Parathyroid adenoma (tissue), 2 donors: Measurements from ENCODE around the gene EIF5A.

ENCODE experiments used
- H2AFZ ChIP-seq: fragments of 300-600 bp; sonication (generic); one replicate; pipeline ENCODE4 v1.7.0; 2017; ENCODE audit warnings: antibody characterized with exemption, mild to moderate bottlenecking
- H3K27ac ChIP-seq: fragments of 300-600 bp; sonication (generic); one replicate; pipeline ENCODE4 v1.7.0; 2017
- H3K27me3 ChIP-seq: fragments of 300-600 bp; sonication (generic); one replicate; pipeline ENCODE4 v1.7.0; 2017; ENCODE audit warnings: low read length; ENCODE audit not compliant: control insufficient read depth, insufficient read depth
- H3K36me3 ChIP-seq: fragments of 300-600 bp; sonication (generic); one replicate; pipeline ENCODE4 v1.7.0; 2017; ENCODE audit warnings: low read length; ENCODE audit not compliant: control insufficient read depth, insufficient read depth
- H3K4me1 ChIP-seq: fragments of 300-600 bp; sonication (generic); one replicate; pipeline ENCODE4 v1.7.0; 2017; ENCODE audit warnings: control low read depth
- H3K4me2 ChIP-seq: fragments of 300-600 bp; sonication (generic); one replicate; pipeline ENCODE4 v1.7.0; 2017; ENCODE audit warnings: low read length
- H3K4me3 ChIP-seq: fragments of 300-600 bp; sonication (generic); one replicate; pipeline ENCODE4 v1.7.0; 2017; ENCODE audit warnings: low read depth, low read length
- H3K79me2 ChIP-seq: fragments of 300-600 bp; sonication (generic); one replicate; pipeline ENCODE4 v1.7.0; 2017; ENCODE audit warnings: control low read depth
- H3K9ac ChIP-seq: fragments of 300-600 bp; sonication (generic); one replicate; pipeline ENCODE4 v1.7.0; 2017; ENCODE audit warnings: mild to moderate bottlenecking
- H3K9me3 ChIP-seq: fragments of 300-600 bp; sonication (generic); one replicate; pipeline ENCODE4 v1.7.0; 2017; ENCODE audit warnings: low read length; ENCODE audit not compliant: control insufficient read depth
- CTCF ChIP-seq: fragments of 300-600 bp; sonication (generic); IDR thresholded peaks from one replicate; pipeline ENCODE4 v1.7.0; 2017; ENCODE audit warnings: antibody characterized with exemption, mild to moderate bottlenecking
- donor health status: primary hyperparathyroidism.

Gene EIF5A

GRCh38 chr17:7340179-7340578 is 32.8 kb downstream of the EIF5A start:
- no peak overlapping the region for H3K4me3 ChIP-seq
- no peaks in the 10 kb centered on the region for H3K4me1 ChIP-seq
- H2AFZ ChIP-seq, result no peak overlapping the region
- no peak overlapping the region for H3K27ac ChIP-seq
- H3K36me3 ChIP-seq, result no peaks in the 10 kb centered on the region
- no peaks in the 10 kb centered on the region for H3K9me3 ChIP-seq
- no peaks in the 10 kb centered on the region for H3K27me3 ChIP-seq
- H3K4me2 ChIP-seq, result no peak overlapping the region
- H3K79me2 ChIP-seq, result no peaks in the 10 kb centered on the region
- TF ChIP-seq CTCF, result no peak
- no peak overlapping the region for H3K9ac ChIP-seq

- Histone ChIP-seq H3K4me2 (no peak overlapping the region), H3K36me3 (no peaks in the 10 kb centered on the region)
- no peak for TF ChIP-seq CTCF
These were observed 34.4 kb downstream of the EIF5A start for GRCh38 chr17:7341842-7342241.

GRCh38 chr17:7343250-7343649 is 35.8 kb downstream of the EIF5A start:
- no peaks in the 10 kb centered on the region for H3K79me2 ChIP-seq
- no peak overlapping the region for H2AFZ ChIP-seq
- H3K4me1 ChIP-seq, result peaks cover 8% of the 10 kb centered on the region
- no peak for TF ChIP-seq CTCF
- no peak overlapping the region for H3K9ac ChIP-seq
- H3K36me3 ChIP-seq, result no peaks in the 10 kb centered on the region
- no peaks in the 10 kb centered on the region for H3K27me3 ChIP-seq
- no peak overlapping the region for H3K27ac ChIP-seq
- no peak overlapping the region for H3K4me3 ChIP-seq
- H3K4me2 ChIP-seq, result no peak overlapping the region
- H3K9me3 ChIP-seq, result no peaks in the 10 kb centered on the region

More at GRCh38 chr17:7341842-7342241, 34.4 kb downstream of the EIF5A start:
- H3K4me3 ChIP-seq, result no peak overlapping the region
- H3K9ac ChIP-seq, result no peak overlapping the region
- H3K27ac ChIP-seq, result no peak overlapping the region
- H3K27me3 ChIP-seq, result no peaks in the 10 kb centered on the region
- no peaks in the 10 kb centered on the region for H3K9me3 ChIP-seq
- H3K4me1 ChIP-seq, result no peaks in the 10 kb centered on the region
- H3K79me2 ChIP-seq, result no peaks in the 10 kb centered on the region
- H2AFZ ChIP-seq, result no peak overlapping the region

GRCh38 chr17:7346761-7347614 is 39.6 kb downstream of the EIF5A start:
- peaks cover 23% of the 10 kb centered on the region for H3K4me1 ChIP-seq
- H3K27ac ChIP-seq, result no peak overlapping the region
- TF ChIP-seq CTCF, result no peak
- H3K9ac ChIP-seq, result no peak overlapping the region
- no peaks in the 10 kb centered on the region for H3K36me3 ChIP-seq
- H2AFZ ChIP-seq, result no peak overlapping the region
- H3K27me3 ChIP-seq, result no peaks in the 10 kb centered on the region
- no peaks in the 10 kb centered on the region for H3K79me2 ChIP-seq
- no peak overlapping the region for H3K4me3 ChIP-seq
- H3K9me3 ChIP-seq, result no peaks in the 10 kb centered on the region
- H3K4me2 ChIP-seq, result no peak overlapping the region
